DND-41 (cell line): Measurements from ENCODE around the gene PTPN1.
"Not testable (repeated sequence)": the region's sequence is repeated elsewhere in the genome, so short reads cannot be mapped to it uniquely, and the experiment has no call there.

Experiments
- ATAC-seq: fragments of 200-7000 bp; cut with Tn5 transposase; 3 replicates; pipeline ENCODE4 v1.9.1; 2021; ENCODE audit warnings: low read depth; ENCODE audit not compliant: insufficient read depth
- DNase-seq: peaks from one replicate; pipeline ENCODE4 v3.0.0-alpha.2; 2020
- H2AFZ ChIP-seq: 2 replicates; pipeline ENCODE4 v1.6.0; 2012; ENCODE audit warnings: low read depth, low read length
- H3K27ac ChIP-seq: 2 replicates; pipeline ENCODE4 v1.5.1; 2012; ENCODE audit warnings: low read length, inconsistent platforms
- H3K27me3 ChIP-seq: fragments of 200-600 bp; sonication (generic); 2 replicates; pipeline ENCODE4 v1.6.0; 2012; ENCODE audit warnings: low read length, mild to moderate bottlenecking, inconsistent platforms; ENCODE audit not compliant: insufficient read depth, poor library complexity
- H3K36me3 ChIP-seq: 2 replicates; pipeline ENCODE4 v1.5.1; 2012; ENCODE audit warnings: low read length, inconsistent platforms; ENCODE audit not compliant: insufficient read depth
- H3K4me1 ChIP-seq: 2 replicates; pipeline ENCODE4 v1.5.1; 2012; ENCODE audit warnings: mild to moderate bottlenecking, low read length; ENCODE audit not compliant: insufficient read depth
- H3K4me2 ChIP-seq: 2 replicates; pipeline ENCODE4 v1.6.0; 2012; ENCODE audit warnings: mild to moderate bottlenecking, moderate library complexity, low read length, inconsistent platforms; ENCODE audit not compliant: insufficient read depth
- H3K4me3 ChIP-seq, 2 experiments: fragments of 200-600 bp in 1 of 2; shearing (Covaris generic) in 1 of 2; 2 replicates each; pipeline ENCODE4 v1.5.1; 2012 to 2016; ENCODE audit warnings: inconsistent platforms in 2 of 2, low read length in 2 of 2, mild to moderate bottlenecking in 2 of 2, low read depth in 1 of 2, moderate library complexity in 1 of 2
- H3K79me2 ChIP-seq: 2 replicates; pipeline ENCODE4 v1.6.0; 2012; ENCODE audit warnings: low read length, inconsistent platforms; ENCODE audit not compliant: insufficient read depth
- H3K9ac ChIP-seq: 2 replicates; pipeline ENCODE4 v1.6.0; 2012; ENCODE audit warnings: low read depth, mild to moderate bottlenecking, inconsistent platforms, low read length, moderate library complexity
- H3K9me3 ChIP-seq: 2 replicates; pipeline ENCODE4 v1.5.1; 2012; ENCODE audit warnings: low read length, moderate library complexity, mild to moderate bottlenecking, inconsistent platforms; ENCODE audit not compliant: insufficient read depth, severe bottlenecking
- H4K20me1 ChIP-seq: 2 replicates; pipeline ENCODE4 v1.6.0; 2012; ENCODE audit warnings: low read length; ENCODE audit not compliant: insufficient read depth
- CTCF ChIP-seq: IDR thresholded peaks from 2 replicates; pipeline ENCODE4 v1.5.1; 2012; ENCODE audit warnings: borderline replicate concordance, low read length, moderate library complexity, mild to moderate bottlenecking; ENCODE audit not compliant: poor library complexity, severe bottlenecking; ENCODE audit errors: extremely low read depth
- EZH2 ChIP-seq: IDR thresholded peaks from 3 replicates; pipeline ENCODE4 v1.6.1; 2012; ENCODE audit warnings: borderline replicate concordance, low read depth, mild to moderate bottlenecking, moderate library complexity, low read length, inconsistent platforms; ENCODE audit not compliant: severe bottlenecking

Gene PTPN1

GRCh38 chr20:50501972-50502745 is 8.0 kb upstream of the PTPN1 start:
- Histone ChIP-seq H3K27ac (no peak overlapping the region), H3K4me1 (no peaks in the 10 kb centered on the region), H4K20me1 (no peaks in the 10 kb centered on the region), H3K9ac (no peak overlapping the region), H3K4me2 (no peak overlapping the region), H3K9me3 (no peaks in the 10 kb centered on the region), H3K36me3 (no peaks in the 10 kb centered on the region), H3K4me3 (no peak overlapping the region), H3K79me2 (no peaks in the 10 kb centered on the region), H2AFZ (no peak overlapping the region), H3K27me3 (peaks cover 5% of the 10 kb centered on the region)
- DNase-seq = no peak
- TF ChIP-seq CTCF = no peak
- no peak for ATAC-seq

- ATAC-seq = no peak
- no peak overlapping the region for H2AFZ ChIP-seq
Observed at GRCh38 chr20:50504231-50504823, 5.9 kb upstream of the PTPN1 start.

GRCh38 chr20:50506270-50506579 is 4.0 kb upstream of the PTPN1 start:
- DNase-seq (no peak), ATAC-seq (no peak)
- H4K20me1 ChIP-seq = peaks cover 9% of the 10 kb centered on the region
- H3K36me3 ChIP-seq = peaks cover 4% of the 10 kb centered on the region; the same call in 1 of the 2 replicates
- no peak overlapping the region for H3K9ac ChIP-seq
- H3K27ac ChIP-seq = no peak overlapping the region
- no peaks in the 10 kb centered on the region for H3K9me3 ChIP-seq
- H3K27me3 ChIP-seq = peaks cover 5% of the 10 kb centered on the region
- H3K79me2 ChIP-seq = peaks cover 11% of the 10 kb centered on the region
- no peak for TF ChIP-seq EZH2
- TF ChIP-seq CTCF = peak; percentile 13
- no peak overlapping the region for H2AFZ ChIP-seq
- H3K4me1 ChIP-seq = peaks cover 13% of the 10 kb centered on the region
- no peak overlapping the region for H3K4me2 ChIP-seq
- H3K4me3 ChIP-seq = no peak overlapping the region

More at GRCh38 chr20:50504231-50504823, 5.9 kb upstream of the PTPN1 start:
- no peak for DNase-seq
- TF ChIP-seq EZH2 = no peak
- peak; percentile 22 for TF ChIP-seq CTCF
- Histone ChIP-seq H3K27ac (no peak overlapping the region), H3K4me2 (no peak overlapping the region), H3K4me1 (peaks cover 2% of the 10 kb centered on the region), H3K4me3 (no peak overlapping the region), H3K36me3 (no peaks in the 10 kb centered on the region), H3K9ac (no peak overlapping the region), H4K20me1 (no peaks in the 10 kb centered on the region), H3K27me3 (peaks cover 5% of the 10 kb centered on the region), H3K9me3 (no peaks in the 10 kb centered on the region), H3K79me2 (no peaks in the 10 kb centered on the region)

- not testable (repeated sequence) for H2AFZ ChIP-seq
Observed at GRCh38 chr20:50507745-50508144, 2.4 kb upstream of the PTPN1 start.

More at GRCh38 chr20:50507745-50508144, 2.4 kb upstream of the PTPN1 start:
- peaks cover 23% of the 10 kb centered on the region for H4K20me1 ChIP-seq
- not testable (repeated sequence) for H3K9ac ChIP-seq, H3K9me3 ChIP-seq, H3K36me3 ChIP-seq, DNase-seq, ATAC-seq, H3K27me3 ChIP-seq, H3K4me2 ChIP-seq, H3K27ac ChIP-seq, H3K4me3 ChIP-seq
- H3K79me2 ChIP-seq = peaks cover 26% of the 10 kb centered on the region
- H3K4me1 ChIP-seq = peaks cover 28% of the 10 kb centered on the region
